GM19043 (cell line): ENCODE measurements around the gene CLTC.
A peak's percentile ranks its signal among the peaks of the same experiment; 100 is the strongest.

ENCODE experiments used
- ATAC-seq: cut with Tn5 transposase; IDR thresholded peaks from one replicate; pipeline ENCODE4 v1.9.1; 2021; ENCODE audit warnings: low read depth; ENCODE audit not compliant: unreplicated experiment

CLTC gene

DNA sequence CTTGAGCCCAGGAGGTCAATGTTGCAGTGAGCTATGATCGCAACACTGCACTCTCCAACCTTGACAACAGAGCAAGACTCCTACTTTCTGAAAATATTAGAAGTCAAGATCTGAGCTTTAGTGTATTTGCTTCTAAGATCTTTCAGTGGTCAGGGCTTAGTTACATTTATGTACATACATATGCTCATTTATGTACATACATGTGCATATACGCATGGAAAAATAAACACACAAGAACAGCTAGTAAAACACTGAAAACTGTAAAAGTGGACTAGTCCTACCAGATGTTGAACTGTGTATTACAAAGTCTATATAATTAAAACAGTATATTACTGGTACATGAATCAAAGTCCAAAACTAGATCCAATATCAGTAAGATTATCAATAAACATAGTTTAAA is 59.2 kb downstream of the CLTC start:
- ATAC-seq, result no peak

DNA sequence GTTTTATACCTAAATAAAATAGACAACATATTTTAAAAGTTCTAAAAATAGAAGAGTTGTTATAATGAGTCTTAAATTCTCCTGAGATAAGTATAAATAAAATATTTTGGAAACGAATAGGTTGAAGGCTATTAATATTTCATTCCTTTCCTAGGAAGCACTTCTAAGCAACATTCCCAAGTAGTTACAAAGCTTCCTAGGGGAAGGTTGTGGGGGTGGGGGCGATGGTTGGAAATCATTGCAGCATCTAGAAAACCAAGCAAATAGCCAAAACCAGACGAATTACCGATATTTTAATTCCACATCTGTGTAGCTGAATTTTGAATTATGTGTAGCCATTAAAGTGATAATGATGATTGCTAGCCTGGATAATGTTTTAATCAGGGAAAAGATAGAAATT is 60.6 kb downstream of the CLTC start:
- no peak for ATAC-seq

DNA sequence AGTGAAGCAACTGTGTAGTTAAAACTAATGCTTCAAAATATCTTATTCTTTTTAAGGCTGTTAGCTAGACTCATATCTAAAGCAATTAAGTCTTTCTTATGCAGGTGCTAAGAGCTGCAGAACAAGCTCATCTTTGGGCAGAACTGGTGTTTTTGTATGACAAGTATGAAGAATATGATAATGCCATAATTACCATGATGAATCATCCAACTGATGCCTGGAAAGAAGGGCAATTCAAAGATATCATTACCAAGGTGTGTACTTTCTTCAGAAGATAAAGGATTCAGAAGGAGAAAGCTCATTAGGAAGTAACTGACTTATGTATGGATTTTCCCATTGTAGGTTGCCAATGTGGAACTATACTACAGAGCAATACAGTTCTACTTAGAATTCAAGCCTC is 63.6 kb downstream of the CLTC start:
- no peak for ATAC-seq

DNA sequence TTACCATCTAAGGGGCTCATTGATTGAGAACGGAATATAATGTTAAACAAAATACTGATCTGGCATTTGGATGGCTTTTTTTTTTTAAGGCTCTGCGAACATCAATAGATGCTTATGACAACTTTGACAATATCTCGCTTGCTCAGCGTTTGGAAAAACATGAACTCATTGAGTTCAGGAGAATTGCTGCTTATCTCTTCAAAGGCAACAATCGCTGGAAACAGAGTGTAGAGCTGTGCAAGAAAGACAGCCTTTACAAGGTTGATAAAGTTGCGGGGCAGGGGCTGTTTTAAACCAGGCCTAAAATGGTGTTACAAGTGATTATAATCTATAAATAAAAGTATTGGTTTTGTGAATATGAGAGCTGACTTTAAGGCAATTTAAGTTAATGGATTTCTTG is 65.3 kb downstream of the CLTC start:
- ATAC-seq, result no peak

DNA sequence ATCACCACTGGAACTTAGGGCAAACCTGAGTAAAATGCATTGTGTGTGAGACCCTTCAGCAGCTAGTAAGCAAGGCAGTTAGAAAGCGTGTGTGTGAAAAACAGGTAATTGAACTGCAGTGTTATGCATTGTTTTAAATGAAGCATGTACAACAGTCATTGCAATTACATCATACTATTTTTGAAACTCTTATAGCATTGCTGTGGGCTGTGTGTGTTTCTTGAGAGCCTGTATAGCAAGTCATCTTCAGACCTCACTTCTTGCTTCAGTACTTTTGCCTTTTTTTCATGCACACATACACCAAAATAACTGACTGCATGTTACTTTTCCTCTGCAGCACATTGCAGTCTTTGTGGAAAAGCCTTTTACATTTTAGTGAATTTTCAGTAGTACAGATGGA is 68.3 kb downstream of the CLTC start:
- no peak for ATAC-seq

DNA sequence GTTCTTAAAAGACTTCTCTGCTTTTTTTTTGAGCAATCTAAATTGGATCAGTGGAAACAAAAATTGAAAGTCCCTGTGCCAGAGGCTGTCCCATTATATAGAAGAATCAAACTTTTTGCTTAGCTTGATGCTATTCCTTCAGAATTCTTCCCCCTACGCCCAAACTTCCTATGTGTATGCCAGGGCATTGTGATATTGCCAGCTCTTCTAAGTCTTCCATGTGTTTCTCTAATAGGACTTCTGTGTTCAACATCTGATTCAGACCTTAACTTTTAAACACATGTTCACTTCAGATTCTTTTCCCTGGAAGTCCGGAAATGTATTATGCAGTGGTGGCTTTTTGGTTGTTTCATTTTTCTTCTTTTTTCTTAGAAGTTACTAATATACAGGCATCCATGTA is 68.8 kb downstream of the CLTC start:
- ATAC-seq, result no peak

DNA sequence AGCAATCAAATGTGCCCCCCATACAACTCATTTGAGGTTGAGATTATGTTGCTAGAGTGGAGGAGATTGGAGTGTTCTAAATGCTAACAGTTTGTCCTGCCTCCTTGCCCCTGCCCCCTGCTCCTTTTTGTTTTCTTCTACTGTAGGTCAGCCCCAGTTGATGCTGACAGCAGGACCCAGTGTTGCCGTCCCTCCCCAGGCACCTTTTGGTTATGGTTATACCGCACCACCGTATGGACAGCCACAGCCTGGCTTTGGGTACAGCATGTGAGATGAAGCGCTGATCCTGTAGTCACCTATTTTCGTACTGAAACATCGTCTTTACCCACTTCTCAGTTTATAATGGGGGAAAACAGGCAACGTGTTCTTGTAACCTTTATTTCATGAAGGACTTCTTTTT is 73.9 kb downstream of the CLTC start:
- ATAC-seq, result no peak

DNA sequence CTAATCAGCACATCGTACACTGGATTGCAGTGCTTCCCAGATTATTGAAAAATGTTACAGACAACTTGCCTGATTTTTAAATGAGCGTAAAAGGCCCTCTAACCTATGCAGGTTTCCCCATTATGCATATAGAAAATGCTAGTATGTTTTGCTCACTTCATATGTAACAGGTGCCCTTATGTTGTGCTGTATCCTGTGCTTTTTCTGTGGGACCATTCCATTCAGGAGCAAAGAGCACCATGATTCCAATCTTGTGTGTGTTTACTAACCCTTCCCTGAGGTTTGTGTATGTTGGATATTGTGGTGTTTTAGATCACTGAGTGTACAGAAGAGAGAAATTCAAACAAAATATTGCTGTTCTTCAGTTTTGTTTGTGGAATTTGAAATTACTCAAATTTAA is 74.6 kb downstream of the CLTC start:
- no peak for ATAC-seq

DNA sequence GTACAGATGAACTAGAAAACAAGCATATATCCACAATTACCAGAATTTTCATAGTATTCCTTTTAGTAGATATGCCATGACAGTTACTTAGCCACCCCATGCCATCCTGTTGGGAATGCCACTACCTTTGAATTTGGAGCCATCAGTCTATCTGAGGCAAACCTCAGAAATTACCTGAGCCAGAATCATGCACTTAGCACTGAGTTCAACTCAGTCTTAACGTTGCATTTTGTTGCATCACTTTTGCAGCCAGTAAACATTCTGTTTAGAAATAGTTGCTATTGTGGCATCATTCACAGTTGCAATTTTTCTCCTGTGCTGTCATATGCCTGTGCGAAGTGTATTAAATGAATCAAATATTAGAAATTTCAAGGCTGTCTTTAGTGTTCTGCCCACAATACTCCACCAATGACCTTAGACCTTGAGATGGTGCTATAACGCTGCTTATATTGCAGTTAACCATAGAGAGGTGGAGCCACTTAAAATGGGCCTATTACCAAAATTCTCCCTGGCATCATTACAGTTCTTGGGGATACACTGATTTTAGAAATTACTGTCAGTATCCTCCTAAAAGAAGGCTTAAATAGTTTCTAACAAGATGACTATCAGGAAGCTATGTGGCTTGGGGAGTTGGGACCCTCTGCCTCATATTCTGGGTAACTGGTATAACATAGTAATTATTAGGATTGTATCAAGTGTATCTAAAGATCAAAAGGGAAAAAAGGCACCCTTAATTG is 76.4 kb downstream of the CLTC start:
- no peak for ATAC-seq

DNA sequence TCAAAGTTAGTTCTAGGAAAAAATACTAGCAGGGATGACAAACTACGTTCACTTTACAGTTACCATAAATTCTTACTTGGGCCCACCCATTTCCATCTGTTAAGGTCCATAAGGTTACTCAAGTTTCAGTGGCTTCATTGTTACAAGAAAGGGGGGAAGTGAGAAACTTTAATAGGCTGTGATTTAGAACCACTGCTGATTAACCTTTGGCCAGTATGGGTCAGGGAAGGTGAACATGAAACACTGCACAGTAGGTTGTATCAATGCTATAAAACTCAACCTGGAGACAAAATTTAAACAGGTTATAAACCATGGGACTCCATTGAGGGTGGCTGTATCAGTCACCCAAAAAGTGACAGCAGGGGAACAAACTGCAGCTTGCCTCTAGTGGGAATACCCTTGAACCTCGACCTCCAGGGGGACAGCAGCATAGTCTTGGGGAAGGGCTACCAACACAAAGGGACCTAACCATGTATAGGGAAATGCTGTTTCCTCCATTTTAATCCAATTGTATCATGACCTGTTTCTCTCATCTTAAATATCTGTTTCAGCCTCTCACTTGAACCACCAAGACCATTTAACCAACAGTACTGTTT is 77.1 kb downstream of the CLTC start:
- ATAC-seq, result no peak

DNA sequence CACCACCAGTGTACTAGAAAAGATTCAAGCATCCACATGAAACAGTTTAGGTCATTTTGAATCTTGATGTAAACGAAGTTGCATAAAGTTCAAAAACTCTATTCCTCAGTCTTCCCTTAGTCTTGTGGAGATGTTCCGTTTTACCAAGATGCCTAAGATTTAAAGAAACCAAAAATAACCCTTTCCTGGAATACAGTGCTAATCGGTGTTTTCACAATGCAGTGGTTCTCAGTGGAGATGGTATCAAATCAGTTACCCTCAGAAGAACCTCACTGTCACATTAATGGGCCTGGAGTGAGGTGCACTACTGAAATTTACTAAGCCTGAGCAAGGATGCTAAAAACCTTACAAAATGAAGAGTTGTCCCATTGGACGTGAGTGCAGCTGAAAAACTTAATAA is 78.4 kb downstream of the CLTC start:
- ATAC-seq, result no peak

DNA sequence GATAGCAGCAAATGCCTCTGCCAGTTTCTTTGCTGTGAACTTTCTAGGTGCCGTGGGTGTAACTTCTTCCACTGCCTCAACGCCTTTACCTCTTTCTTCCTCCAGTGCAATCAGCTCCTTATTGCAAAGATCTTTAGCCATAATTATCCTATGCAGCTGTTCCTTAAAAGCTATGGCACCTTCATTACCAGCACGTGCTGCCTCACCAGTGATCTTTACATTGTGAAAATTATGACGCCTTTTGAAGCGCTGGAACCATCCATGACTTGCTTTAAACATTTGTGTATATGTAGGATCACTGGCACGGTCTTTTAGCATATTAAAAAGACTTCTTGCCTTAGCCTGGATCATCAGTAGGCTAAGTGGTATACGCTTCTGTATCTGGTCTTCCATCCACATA is 79.5 kb downstream of the CLTC start:
- no peak for ATAC-seq

DNA sequence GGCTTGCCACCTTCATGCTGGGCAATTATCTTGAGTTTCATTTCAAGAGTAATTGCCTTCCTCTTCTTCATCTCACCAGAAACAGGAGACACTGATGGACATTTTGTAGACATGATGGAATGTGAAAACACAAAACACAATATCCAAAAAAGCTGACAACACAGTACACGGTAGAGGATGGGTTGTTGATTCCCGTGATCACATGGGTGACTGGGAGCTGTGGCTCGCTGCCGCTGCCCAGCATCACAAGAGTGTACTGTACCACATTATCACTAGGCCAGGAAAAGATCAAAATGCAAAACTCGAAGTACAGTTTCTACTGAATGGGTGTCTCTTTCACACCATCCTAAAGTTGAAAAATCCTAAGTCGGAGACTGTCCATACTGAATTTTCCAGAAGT is 80.1 kb downstream of the CLTC start:
- ATAC-seq, result no peak

DNA sequence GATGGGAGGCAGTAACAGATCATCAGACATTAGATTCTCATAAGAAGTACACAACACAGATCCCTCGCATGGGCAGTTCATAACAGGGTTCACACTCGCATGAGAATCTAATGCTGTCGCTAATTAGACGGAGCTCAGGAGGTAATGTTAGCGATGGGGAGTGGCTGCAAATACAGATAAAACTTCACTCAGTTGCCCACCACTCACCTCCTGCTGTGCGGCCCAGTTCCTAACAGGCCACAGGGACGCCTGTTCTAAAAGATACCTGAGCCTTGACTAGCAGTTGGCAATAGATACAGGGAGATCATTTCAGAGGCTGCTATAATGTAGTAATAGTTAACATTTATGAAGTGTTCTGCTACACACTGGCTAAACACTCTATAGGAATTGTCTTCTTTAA is 82.6 kb downstream of the CLTC start:
- ATAC-seq, result no peak

DNA sequence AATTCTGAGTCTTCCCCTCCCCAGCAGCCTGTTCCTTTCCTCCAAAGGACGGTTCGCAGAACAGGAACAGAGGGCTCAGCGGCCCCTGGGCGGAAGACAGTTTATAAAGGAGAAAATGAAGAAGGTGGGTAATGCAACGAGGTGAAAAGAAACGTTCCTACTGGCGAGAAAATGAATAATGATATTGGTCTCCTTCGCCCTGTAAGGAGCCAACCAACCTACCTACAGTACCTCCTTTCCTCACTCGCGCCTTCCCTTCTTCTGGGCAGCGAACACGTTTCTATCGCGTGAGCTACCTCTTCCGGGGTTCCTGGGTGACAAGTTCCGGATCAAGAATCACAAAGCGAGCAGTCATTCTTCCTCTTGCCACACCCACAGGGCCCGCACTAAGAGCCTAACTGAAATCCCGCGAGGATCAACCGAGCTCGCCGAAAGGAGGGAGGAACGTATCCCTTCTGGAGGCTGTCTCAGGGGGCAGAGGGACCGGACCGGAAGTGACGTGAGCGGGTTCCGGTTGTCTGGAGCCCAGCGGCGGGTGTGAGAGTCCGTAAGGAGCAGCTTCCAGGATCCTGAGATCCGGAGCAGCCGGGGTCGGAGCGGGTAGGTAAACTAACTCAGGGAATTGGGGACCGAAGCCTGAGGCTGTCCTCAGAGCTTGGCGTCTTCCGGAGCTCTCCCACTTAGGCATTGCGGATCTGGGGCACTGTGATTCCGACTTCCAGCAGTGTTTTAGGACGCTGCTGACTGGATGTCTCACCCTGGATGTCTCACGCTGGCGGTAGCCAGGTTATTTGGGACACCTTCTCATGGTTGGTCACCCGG is 87.7 kb downstream of the CLTC start, which contains the start of the genes PTRH2 and VMP1:
Gene PTRH2, minus strand, starts transcription at position 282 of the 822 bp plus-strand sequence. CDS start 9,452 bp downstream, outside the sequence.
Gene VMP1, plus strand, starts transcription at position 506 of the 822 bp plus-strand sequence. CDS start 23,793 bp downstream, outside the sequence.
- ATAC-seq, result peak; percentile 94

DNA sequence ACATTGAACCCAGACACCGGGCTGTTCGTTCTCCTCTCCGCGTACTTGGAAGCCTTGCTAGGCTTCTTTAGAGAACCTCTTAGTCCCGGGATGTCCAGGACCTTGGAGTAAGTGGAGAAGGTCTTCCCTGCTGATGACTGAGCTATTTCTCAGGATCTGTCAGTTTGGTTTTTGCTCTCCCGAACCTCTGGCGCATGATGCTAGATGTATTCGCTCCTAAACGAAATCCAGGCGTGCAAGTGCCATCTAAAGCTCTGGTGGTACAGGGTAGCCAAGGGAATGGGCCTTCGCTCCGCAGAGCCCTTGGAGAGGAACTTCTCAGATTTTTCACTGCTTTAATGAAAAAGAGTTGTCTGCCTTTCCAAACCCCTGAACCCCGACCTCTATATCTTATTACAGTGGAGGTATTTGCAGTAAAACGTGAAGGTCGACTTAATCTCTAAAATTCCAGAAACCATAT is 88.3 kb downstream of the CLTC start:
- ATAC-seq, result no peak

DNA sequence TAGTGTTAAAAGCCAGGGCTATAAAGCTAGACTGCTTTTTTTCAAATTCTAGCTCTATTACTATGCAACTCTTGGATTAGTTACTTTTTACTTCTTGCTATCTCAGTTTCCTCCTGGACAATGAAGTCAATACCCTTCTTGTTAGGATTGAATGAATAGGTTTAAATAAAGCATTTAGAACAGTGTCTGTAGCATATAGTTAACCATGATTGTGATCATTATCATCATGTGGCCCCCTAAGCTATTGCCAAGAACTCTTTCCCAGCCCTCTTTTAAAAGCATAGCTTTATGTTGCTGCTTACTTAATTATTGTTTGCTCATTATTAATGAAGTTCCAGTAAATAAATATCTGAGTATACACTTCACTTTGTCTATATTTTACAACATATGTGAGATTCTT is 92.2 kb downstream of the CLTC start:
- no peak for ATAC-seq

DNA sequence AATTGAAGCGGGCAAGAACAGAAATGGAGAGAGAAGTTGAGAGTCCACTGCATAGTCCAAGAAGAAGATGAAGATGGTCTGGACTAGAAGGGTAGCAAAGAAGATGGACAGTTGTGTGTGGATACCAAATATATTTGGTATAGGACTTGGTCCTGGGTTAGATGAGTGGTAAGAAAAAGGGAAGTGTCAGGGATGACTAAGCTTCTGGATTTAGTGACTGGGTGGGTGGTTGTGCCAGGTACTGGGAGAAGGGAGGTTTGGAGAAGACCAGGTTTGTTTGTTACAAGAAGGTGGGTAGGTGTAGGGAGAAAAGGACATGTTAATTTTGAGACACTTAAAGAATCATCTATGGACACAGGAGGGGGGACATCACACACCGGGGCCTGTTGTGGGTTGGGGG is 93.2 kb downstream of the CLTC start:
- no peak for ATAC-seq

DNA sequence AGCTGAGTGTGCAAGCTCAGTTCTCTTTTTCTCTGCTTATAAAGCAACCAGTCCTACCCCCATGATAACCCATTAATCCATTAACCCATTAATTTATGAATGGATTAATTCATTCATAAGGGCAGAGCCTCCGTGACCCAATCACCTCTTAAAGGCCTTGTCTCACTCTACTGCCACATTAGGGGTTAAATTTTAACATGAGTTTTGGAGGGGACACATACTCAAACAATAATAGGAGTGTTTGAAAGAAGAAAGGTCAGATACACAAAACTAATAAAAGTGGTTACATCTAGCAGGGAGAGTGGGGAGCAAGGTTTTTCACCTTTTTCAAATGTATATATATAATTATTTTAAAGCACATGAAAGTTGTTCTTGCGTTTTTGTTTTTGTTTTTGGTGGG is 94.6 kb downstream of the CLTC start:
- no peak for ATAC-seq

DNA sequence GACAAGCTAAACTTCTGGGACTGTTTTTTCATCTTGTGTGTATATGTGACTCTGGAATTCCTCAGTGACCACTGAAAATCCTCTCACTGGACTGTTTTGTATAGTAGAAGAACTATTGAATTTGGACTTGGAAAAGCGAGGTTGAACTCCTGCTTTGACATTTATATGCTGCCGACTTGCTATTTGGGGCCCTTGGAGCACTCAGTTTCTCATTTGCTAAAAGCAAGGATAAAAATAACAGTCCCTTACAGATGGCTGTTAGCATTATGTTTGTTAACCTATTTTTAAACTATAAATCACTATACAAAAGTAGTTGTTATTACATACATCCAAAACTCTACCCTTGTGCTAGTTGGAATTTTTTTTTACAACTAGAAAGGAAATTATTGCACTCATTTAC is 96.7 kb downstream of the CLTC start:
- no peak for ATAC-seq

DNA sequence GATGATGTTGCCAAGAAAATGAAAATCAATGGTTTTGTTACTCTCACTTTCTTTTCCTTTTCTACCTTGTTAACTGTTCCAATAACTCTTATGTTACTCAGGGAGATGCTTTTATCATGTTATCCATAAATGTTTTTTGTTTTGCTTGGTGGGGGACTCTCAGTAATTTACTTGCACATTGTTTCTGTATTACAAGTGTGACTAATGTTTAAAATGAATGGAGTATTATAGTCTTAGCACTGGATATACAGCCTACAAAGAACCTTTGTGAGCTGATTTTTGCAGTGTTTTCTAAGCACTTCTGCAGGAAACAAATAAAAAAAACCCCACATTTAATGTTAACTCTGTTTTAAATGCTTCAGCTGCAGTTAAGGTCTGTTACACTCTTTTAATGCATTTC is 99.8 kb downstream of the CLTC start:
- no peak for ATAC-seq
